Cardiac fibroblast (primary cell): Measurements from ENCODE around the gene ZNF438.
"Not testable (repeated sequence)": the region's sequence is repeated elsewhere in the genome, so short reads cannot be mapped to it uniquely, and the experiment has no call there.

ENCODE experiments used
- DNase-seq, 2 donors: peaks; one replicate each; pipeline versions ENCODE4 v3.0.0 to v3.0.0-alpha.2; 2010; ENCODE audit warnings: low read depth in 2 of 2
- H3K4me3 ChIP-seq, 2 donors: replicated peaks in 1 of 2; 1 replicate in 1 of 2; 2 replicates in 1 of 2; pipeline ENCODE4 v1.5.1; 2011; ENCODE audit warnings: low read depth in 2 of 2, low read length in 2 of 2, mild to moderate bottlenecking in 2 of 2, moderate library complexity in 1 of 2
- TF ChIP-seq, protein P1 (sequence below): IDR thresholded peaks from one replicate; pipeline ENCODE4 v1.5.1; 2011; ENCODE audit warnings: low read depth, mild to moderate bottlenecking, low read length, inconsistent platforms

The ZNF438 gene

DNA sequence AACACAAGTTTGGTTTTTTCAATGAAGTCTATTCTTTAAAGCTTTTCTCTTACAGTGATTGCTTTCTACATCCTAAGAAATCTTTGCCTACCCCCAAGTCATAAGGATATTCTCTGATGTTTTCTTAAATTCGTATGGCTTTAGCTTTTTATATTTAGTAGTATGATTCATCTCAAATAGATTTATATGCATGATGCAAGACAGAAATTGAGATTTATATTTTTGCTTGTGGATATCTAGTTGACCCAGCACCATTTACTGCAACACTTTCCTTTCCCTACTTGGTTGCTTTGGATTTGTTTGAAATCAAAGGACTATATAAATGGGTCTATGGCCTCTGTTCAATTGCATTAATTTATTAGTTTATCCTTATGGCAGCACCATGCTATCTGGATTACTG is 113.9 kb downstream of the ZNF438 start:
- H3K4me3 ChIP-seq = no peak overlapping the region
- peak in 1 of 2 donors; percentile 15 for DNase-seq
- TF ChIP-seq, protein P1, sequence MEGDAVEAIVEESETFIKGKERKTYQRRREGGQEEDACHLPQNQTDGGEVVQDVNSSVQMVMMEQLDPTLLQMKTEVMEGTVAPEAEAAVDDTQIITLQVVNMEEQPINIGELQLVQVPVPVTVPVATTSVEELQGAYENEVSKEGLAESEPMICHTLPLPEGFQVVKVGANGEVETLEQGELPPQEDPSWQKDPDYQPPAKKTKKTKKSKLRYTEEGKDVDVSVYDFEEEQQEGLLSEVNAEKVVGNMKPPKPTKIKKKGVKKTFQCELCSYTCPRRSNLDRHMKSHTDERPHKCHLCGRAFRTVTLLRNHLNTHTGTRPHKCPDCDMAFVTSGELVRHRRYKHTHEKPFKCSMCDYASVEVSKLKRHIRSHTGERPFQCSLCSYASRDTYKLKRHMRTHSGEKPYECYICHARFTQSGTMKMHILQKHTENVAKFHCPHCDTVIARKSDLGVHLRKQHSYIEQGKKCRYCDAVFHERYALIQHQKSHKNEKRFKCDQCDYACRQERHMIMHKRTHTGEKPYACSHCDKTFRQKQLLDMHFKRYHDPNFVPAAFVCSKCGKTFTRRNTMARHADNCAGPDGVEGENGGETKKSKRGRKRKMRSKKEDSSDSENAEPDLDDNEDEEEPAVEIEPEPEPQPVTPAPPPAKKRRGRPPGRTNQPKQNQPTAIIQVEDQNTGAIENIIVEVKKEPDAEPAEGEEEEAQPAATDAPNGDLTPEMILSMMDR = no peak

DNA sequence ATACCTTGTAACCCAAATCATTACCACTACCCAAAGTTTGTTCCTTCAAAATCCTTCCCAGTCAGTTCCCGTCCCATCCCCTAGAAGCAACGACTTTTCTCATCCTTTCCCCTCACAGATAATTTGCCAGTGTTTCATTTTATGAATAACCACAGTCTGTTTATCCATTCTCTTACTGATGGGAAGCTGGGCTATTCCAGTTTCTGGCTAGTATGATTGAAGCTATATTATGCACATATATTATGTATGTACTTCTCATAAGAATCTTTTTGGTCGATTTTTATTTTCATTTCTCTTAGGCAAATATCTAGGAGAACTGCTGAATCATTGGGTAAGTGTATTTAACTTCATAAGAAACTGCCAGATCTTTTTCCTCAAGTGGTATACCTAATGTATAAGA is 114.6 kb downstream of the ZNF438 start:
- no peak for DNase-seq
- no peak overlapping the region for H3K4me3 ChIP-seq
- TF ChIP-seq, protein P1 = no peak

DNA sequence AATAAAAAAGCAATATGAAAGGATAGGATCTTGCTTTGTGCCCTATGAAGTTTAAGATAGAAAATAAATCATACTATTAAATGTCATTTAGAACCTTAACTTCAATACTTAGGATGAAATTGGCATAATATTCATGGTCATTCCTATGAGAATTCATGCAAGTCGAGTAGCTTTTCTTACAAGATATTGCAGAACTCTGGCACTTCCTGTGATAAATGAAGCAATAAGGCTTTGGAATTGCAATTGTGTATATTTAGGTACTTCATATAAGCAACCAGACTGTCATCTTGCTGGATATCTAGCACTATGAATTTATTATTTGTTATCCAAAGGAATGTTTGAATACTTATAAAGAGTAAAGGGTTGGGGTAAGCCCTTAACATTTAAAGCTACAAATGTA is 116.5 kb downstream of the ZNF438 start:
- no peak overlapping the region for H3K4me3 ChIP-seq
- peak; percentile 75 to 77 for DNase-seq
- TF ChIP-seq, protein P1 = no peak

DNA sequence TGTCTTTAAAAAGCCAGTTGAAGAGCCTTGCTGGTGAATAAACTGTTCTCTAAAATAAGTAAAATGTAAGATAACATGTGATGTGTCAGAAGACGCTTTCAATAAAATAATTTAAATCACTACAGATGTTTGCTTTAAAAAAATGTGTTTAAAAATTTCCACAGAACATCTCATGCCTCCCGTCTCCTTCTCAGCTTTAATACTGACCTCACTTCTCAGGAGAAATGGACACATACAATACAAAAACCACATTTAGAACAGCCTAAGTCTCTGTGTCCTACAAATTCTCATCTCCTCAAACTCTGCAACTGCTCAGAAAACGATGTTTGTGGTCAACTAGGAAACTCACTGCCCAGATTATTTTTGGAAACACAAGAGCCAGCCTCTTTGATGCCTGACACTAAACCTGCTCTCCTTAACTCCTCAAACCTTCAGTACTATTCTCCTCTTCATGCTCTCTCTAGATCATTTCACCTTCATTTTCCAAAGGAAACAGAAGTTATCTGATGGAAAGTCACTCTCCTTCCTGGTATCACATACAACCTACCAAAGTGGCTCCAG is 120.3 kb downstream of the ZNF438 start:
- H3K4me3 ChIP-seq = no peak overlapping the region
- DNase-seq = no peak
- TF ChIP-seq, protein P1 = no peak

DNA sequence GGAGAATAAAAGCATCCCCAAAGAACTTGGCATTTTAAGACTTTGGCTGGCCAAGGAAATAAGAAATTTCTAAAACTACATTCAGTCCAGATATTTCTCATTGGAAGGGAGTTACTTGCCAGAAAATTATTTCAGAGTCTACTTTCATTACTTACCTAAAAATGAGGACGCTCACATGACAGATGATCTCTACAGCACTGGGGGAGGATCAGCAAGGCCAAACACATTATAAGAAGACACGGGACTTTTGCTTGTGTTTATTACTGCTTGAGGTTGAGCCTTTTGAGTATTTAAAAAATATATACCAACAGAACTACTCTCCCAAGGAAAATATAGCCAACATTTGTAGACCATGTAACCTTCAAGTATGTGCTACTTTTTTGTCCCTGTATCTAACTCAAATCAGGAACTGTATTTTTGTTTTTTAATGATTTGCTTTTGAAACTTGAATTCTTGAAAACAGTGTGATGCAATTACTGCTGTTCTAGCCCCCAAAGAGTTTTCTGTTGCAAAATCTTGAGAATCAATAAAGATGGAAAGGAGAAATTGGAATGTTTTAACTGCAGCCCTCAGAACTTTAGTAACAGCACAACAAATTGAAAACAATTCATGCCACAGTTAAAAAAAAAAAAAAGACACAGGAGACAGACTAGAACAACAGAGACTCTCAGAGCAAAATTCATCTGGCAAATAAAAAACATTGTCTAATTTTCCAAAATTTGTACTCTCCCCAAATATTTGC is 128.1 kb downstream of the ZNF438 start:
- TF ChIP-seq, protein P1 = no peak
- DNase-seq = no peak
- no peak overlapping the region for H3K4me3 ChIP-seq

DNA sequence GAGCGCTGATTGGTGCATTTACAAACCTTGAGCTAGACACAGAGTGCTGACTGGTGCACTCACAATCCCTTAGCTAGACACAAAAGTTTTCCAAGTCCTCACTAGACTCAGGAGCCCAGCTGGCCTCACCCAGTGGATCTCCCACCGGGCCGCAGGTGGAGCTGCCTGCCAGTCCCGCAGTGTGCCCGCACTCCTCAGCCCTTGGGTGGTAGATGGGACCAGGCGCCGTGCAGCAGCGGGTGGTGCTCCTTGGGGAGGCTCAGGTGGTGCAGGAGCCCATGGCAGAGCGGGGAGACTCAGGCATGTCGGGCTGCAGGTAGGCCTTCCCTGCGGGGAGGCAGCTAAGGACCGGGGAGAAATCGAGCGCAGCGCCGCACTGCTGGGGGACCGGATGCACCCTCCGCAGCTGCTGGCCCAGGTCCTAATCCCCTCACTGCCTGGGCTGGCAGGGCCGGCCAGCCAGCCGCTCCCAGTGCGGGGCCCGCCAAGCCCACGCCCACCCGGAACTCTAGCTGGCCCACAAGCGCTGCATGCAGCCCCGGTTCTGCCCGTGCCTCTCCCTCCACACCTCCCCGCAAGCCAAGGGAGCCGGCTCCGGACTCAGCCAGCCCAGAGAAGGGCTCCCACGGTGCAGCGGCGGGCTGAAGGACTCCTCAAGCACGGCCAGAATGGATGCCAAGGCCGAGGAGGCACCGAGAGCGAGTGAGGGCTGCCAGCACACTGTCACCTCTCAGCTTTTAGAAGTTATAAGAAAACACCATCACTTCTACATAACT is 128.9 kb downstream of the ZNF438 start:
- DNase-seq = no peak
- H3K4me3 ChIP-seq = no peak overlapping the region
- TF ChIP-seq, protein P1 = no peak

DNA sequence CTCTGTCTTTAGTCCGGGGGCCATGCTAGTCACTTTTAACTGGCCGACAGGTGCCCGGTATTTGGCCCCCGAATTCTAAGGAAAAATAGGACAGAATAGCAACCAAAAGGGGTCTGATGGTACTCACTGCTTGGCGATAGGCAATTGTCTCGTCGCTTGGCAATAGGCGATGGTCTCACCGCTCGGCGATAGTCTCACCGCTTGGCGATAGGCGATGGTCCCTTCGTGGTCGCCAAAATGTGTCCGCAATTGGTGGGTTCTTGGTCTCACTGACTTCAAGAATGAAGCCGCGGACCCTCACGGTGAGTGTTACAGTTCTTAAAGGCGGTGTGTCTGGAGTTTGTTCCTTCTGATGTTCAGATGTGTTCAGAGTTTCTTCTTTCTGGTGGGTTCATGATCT is 130.2 kb downstream of the ZNF438 start:
- H3K4me3 ChIP-seq, DNase-seq: not testable (repeated sequence)
